GM18861 (cell line): ENCODE measurements around the gene LRRC15.

Source experiments
- ATAC-seq: cut with Tn5 transposase; IDR thresholded peaks from one replicate; pipeline ENCODE4 v1.9.1; 2021; ENCODE audit not compliant: unreplicated experiment

LRRC15 gene

DNA sequence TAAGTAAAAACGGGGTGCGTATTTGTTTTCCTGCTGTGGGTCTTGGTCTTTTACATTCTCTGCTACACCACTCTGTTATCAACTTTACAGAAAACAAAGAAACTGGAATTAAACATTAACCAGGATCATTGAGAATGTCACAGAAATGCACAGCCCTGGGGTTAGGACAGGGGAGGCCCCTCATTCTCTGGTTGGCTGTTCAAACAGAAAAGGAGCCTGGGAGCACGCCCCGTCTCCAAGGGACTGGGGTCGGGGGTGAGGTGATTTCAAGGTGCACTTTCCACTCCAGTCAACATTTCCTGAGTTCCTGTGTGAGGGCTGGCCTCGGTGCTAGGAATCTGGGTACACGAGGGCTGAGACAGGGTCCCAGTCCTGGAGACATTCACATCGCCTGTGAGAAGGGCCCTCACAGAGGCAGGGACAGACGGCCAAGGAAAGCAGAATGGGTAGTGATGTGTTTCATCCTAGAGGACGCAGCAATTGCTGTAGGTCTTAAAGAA, 48.7 kb downstream of the LRRC15 start:
- ATAC-seq: no peak

GRCh38 chr3:194320100-194320499, 49.4 kb downstream of the LRRC15 start:
- no peak for ATAC-seq

GRCh38 chr3:194318511-194319161, 50.9 kb downstream of the LRRC15 start:
- ATAC-seq: no peak

DNA sequence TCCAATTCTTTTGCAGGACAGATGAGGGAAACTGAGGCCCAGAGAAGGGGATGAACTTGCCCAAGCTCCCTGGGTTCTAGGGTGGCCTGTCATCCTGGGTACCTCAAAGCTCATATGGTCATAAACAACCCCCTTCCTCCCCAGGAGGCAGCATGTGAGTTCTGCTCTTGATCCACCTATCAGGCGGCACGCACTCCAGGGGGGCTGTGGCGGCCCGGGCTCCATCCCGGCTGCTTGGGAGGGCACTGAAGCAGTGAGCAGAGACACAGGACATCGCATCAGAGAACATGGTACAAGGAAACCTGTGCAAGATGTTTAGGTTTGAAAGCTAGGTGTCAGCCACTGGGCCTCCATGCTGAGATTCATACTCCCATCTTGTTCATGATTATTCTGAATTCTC, 52.6 kb downstream of the LRRC15 start:
- ATAC-seq: no peak

GRCh38 chr3:194315965-194316361, 53.6 kb downstream of the LRRC15 start:
- ATAC-seq: peak; percentile 20

DNA sequence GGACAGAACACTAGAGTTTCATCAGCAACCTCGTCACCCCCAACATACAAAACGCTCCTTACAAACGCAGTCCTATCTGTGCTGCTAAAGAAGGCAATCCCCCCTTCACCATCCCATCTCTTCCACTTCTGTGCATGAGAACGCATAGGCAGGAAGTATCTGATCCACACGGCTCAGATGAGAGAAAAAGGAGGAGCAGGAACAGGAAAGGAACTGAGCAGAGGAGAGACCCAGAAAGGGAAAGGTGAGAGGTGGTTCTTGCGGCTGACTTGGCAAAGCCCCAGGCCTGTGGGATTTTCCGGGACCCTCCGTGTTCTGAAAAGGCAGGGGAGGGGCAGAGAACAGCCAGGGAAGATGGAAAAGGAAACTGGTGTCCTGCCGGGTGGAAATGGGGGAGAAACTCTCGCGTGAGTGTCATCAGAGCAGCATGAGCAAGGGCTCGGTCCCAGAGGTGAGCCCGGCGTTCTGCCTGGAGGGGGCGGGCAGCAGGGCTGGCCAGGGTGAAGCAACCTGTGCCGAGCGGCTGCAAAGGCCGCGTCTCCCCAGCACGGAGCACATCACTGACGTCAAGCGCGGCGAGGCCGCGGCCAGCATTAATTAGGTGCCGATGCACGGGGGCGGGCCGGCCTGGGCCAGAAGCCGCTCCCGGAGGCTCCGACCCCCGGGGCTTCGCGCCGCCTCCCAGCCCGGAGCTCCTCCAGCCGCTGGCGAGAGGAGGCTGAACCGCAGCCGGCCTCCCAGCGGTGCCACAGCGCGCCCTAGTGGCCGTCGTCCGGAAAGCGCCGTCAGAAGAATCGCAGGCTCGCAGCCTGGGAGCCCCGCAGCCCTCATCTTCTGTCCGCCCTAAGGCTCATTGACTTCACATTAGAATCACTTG, 54.2 kb downstream of the LRRC15 start:
- peak; percentile 80 for ATAC-seq

GRCh38 chr3:194314388-194315068, 55.0 kb downstream of the LRRC15 start:
- ATAC-seq: no peak

DNA sequence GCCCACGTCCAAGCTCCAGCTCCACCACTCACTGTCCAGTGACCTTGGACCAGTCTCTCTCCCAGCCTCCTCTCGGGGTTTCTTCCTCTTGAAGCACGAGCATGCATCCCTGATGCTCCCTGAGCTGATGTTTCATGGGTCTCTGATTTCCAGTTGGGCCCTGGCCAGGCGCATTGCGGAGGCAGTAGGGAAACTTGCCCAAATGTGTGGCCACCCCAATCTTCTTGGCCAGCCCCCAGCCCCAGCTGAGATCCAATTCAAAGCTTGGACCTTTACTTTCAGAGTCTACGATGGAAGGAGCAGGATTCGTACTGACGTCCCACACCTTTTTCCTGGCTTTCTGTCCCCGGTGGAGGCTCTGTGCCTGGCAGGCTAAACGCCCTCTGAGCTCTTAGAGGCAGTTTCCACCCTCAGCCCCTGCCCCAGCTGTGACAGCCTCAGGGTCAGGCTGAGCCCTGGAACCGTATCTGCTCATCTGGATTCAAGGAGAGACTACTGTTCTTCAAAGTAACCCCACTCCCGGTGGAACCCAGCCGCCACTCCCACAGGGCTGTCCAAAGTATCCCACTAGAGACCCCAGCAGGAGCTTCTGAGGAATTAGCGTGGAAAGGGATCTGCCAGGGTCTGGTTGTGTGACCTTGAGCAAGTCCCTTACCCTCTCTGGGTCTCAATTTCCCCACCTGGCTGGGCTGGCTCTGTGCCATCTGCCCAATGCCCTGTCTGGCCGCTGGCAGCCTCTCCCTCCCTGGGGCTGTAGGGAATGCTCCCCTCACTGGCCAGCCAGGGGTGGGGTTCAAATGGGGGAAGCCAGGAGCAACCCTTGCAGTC, 55.8 kb downstream of the LRRC15 start:
- no peak for ATAC-seq

GRCh38 chr3:194312743-194313281, 56.7 kb downstream of the LRRC15 start:
- no peak for ATAC-seq

DNA sequence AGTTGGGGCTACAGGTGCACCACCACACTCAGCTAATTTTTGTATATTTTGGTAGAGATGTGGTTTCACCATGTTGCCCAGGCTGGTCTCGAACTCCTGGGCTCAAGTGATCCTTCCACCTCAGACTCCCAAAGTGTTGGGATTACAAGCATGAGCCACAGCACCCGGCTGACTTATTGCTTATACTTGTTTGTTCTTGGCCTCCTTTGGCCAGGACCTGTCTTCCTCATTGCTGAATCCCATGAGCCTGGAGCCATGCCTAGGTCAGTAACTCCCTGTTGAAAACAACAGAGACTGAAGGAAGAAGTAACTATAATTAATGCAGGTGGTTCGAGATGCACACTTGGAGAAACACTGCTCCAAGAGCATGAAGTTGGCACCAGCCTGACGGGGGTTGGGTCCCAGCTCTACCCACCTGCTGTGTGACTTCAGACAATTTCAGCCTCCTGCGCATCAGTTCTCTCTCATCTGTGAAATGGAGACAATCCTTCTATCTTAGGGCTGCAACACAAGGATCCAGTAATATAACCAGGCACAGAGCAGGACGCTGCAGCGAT, 57.3 kb downstream of the LRRC15 start:
- ATAC-seq: no peak

- ATAC-seq: no peak
Observed at GRCh38 chr3:194311000-194311399, 58.5 kb downstream of the LRRC15 start.

- ATAC-seq: no peak
Observed at GRCh38 chr3:194310060-194310835, 59.3 kb downstream of the LRRC15 start.

DNA sequence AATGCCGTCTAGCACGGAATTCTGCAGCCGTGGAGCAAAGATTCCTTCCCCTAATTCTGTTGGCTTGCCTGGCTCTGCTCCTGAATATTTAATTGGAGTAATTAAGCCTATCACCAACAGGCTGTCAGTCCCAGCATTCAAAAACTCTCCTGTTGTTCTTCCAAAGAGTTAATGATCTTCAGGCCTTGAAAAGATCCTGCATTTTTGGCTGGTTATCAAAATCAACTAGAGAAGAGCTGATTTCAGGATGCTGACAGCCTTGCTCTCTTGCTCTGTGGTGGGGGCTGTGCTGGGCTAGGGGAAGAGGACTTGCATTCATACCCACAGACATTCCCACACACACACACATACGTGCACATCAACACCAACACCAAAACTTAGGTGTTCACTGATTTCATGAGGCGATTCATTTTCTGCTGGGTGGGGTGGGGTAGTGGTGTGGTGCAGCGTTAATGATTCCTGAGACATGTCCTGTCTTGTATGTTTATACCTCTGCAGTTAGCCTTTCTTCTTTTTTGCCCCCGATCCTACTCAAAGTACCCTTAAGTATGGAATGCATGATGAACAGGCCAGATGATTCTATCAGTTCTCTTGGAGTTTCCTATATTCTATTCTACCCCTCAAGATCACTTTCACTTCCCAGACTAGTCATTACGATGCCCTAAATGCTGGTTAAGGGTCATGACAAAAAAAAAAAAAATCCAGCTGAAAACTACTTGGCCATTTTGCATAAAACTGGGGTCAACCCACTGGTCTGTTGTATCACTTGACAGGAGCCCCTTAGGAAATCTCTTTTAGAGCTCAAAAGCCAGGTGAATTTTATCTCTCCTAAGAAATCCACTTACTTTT, 60.7 kb downstream of the LRRC15 start:
- ATAC-seq: no peak

DNA sequence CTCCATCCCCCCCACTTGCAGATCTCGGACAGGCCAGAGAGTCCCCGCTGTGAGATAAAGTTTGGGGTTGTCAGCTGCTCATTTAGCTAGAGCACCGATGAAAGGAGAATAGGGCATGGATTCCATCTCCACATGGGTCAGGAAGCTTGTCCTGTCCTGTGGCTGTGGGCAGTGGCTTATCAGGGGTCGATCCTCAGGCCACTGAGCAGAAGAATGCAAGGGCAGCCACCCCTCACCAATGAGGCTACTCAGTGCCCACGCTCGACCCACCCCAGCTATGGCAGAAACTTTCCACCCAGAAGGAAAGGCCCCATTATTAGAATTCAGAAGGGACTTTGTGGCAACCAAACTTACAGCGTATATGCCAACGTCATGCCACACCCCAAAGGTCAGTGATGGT, 61.7 kb downstream of the LRRC15 start:
- no peak for ATAC-seq

DNA sequence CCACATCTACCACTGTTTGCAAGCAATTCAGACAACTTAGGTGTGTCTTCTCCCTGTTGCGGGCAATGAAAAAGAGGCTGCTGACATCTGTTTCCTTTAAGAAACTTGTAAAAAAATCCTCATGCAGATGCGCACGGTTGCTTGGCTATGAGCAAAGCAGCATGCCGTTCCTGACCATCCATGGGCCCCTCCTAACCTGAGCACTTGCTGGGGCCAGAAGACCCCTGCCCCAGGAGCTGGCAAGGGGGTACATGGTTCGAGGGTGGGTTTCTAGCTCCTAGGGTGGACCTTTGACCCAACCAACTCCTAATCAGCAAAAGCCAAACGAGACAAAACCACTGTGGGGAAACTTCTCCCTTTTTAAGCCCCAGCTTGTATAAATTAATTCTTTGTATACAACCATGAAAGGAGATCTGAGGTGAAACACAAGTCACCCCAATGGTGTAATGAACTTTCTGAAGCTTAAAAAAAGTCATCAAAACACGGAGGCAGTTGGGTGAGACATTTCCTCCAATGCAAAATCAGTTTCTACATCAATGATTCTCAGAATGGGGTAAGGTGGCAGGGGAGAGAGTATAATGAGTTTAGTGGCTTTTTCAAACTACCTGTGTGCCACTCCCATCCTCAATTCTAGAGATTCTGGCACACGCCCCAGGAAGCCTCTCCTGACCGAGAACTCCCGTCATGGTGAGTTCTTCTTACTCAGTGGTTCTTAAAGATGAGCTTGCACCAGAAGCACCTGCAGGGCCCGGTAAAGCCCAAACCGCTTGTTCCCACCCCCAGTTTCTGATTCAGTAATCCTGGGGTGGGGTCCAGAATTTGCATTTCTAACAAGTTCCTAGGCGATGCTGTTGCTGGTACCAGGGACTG, 62.5 kb downstream of the LRRC15 start:
- peak; percentile 50 for ATAC-seq

DNA sequence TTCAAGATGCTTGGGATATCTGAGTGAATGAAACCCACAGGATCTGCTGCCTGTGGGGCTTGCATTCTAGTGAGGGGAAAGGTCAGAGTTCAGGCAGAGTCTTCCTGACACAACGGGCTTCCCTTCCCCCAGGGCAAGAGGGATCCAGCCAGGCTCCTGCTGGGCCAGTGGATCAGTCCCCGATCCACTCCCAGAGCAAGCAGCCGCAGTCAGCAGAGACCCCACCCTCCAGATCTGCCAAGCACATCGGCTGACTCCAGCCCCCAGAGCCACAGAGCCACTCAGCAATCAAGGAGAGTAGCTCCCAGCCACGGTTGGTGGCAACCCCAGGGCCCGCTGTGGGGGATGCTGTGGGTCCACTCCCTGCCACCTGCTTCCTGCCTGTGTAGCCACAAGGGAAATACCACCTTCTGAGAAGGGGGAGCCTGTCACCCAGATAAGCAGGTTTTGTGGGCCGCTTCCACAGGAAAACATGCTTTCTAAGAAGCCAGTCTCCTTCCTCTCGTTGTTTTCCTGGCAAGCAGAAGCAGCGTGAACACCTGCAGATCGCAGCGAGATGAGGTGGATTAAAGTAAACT, 63.3 kb downstream of the LRRC15 start:
- ATAC-seq: peak; percentile 27
